Smooth muscle cell (in vitro differentiated cells): ENCODE results near the gene P2RX5. TPM values are rescaled to one million over a fixed set of nuclear protein-coding genes. Genes with fewer than 3 reads are reported as not detected.

ENCODE experiments used
- DNase-seq: peaks from one replicate; lab custom pipeline; 2025; ENCODE audit not compliant: unreplicated experiment; lab: John Stamatoyannopoulos, UW
- H2AFZ ChIP-seq: fragments of 200-600 bp; sonication (generic); 2 replicates; pipeline ENCODE4 v1.6.0; 2016; ENCODE audit warnings: antibody characterized with exemption, low read depth, mild to moderate bottlenecking
- H3F3A ChIP-seq: fragments of 200-600 bp; sonication (generic); 2 replicates; pipeline ENCODE4 v1.6.0; 2017; ENCODE audit warnings: antibody characterized with exemption, low read depth
- H3K27ac ChIP-seq: fragments of 200-600 bp; sonication (generic); 2 replicates; pipeline ENCODE4 v1.5.1; 2016; ENCODE audit warnings: low read depth, mild to moderate bottlenecking
- H3K27me3 ChIP-seq: fragments of 200-600 bp; sonication (generic); 2 replicates; pipeline ENCODE4 v1.6.1; 2016; ENCODE audit warnings: low read depth, mild to moderate bottlenecking
- H3K36me3 ChIP-seq: fragments of 200-600 bp; sonication (generic); 2 replicates; pipeline ENCODE4 v1.5.1; 2016; ENCODE audit warnings: low read depth
- H3K4me1 ChIP-seq: fragments of 200-600 bp; sonication (generic); 2 replicates; pipeline ENCODE4 v1.5.1; 2016; ENCODE audit warnings: low read depth
- H3K4me2 ChIP-seq: fragments of 200-600 bp; sonication (generic); 2 replicates; pipeline ENCODE4 v1.6.0; 2016; ENCODE audit warnings: mild to moderate bottlenecking
- H3K4me3 ChIP-seq: fragments of 200-600 bp; sonication (generic); 2 replicates; pipeline ENCODE4 v1.5.1; 2016; ENCODE audit warnings: mild to moderate bottlenecking
- H3K79me2 ChIP-seq: fragments of 200-600 bp; sonication (generic); 2 replicates; pipeline ENCODE4 v1.6.0; 2016; ENCODE audit warnings: low read depth, mild to moderate bottlenecking
- H3K9ac ChIP-seq: fragments of 200-600 bp; sonication (generic); 2 replicates; pipeline ENCODE4 v1.6.0; 2016; ENCODE audit warnings: low read depth
- H3K9me3 ChIP-seq: fragments of 200-600 bp; sonication (generic); replicated peaks from 2 replicates; pipeline ENCODE4 v1.5.1; 2016; ENCODE audit warnings: low read depth
- H4K20me1 ChIP-seq: fragments of 200-600 bp; sonication (generic); 2 replicates; pipeline ENCODE4 v1.6.0; 2016; ENCODE audit warnings: low read depth
- CTCF ChIP-seq: fragments of 200-600 bp; sonication (generic); IDR thresholded peaks from 2 replicates; pipeline ENCODE4 v1.5.1; 2017; ENCODE audit warnings: borderline replicate concordance, mild to moderate bottlenecking, antibody characterized with exemption; ENCODE audit not compliant: insufficient read depth, poor library complexity, severe bottlenecking
- WGBS: methylation state at CpG from one replicate; pipeline ENCODE4 v1.1.7; 2016; ENCODE audit warnings: low lambda C conversion rate; 5-methylcytosine and 5-hydroxymethylcytosine counted together
- polyA plus RNA-seq: library from polyadenylated mRNA; unstranded; fragments of >200 nt; fragmentation: Nextera tagmentation; extraction: Ambion mirVana; gene quantifications from 2 replicates; pipeline ENCODE4 v1.2.1, GENCODE V29; 2016
- total RNA-seq: library from RNA; depleted of rRNA; stranded (reverse); fragments of >200 nt; gene quantifications from 2 replicates; pipeline ENCODE4 v1.2.3, GENCODE V29; 2014

The P2RX5 gene
- total and polyA plus RNA-seq, 2 experiments from 2014 or later = not detected

GRCh38 chr17:3626831-3627768 lies 68.9 kb downstream of the P2RX5 start:
- Histone ChIP-seq H3K36me3 (no peaks in the 10 kb centered on the region), H3K27ac (no peak overlapping the region), H3K4me2 (no peak overlapping the region), H3F3A (no peaks in the 10 kb centered on the region), H3K9me3 (no peaks in the 10 kb centered on the region), H2AFZ (no peak overlapping the region), H3K9ac (no peak overlapping the region), H3K4me3 (no peak overlapping the region), H4K20me1 (no peaks in the 10 kb centered on the region), H3K79me2 (no peaks in the 10 kb centered on the region), H3K27me3 (no peaks in the 10 kb centered on the region), H3K4me1 (no peaks in the 10 kb centered on the region)
- no peak for TF ChIP-seq CTCF
- WGBS = 65% methylated on average over 16 of the region's 16 CpGs
- no peak for DNase-seq

Other genes with a start within 250 kb of the P2RX5 start
- gene SPATA22, start 224.3 kb downstream of the P2RX5 start, total RNA-seq = not detected in 2 replicates
- gene SPATA22, start 224.3 kb downstream of the P2RX5 start, polyA plus RNA-seq = not detected in 2 replicates
- gene ASPA, start 220.2 kb downstream of the P2RX5 start, total RNA-seq = not detected in 2 replicates
- gene ASPA, start 220.2 kb downstream of the P2RX5 start, polyA plus RNA-seq = not detected in 2 replicates
- 2.3 and 6.4 TPM in 2 replicates for gene TRPV3, start 138.3 kb downstream of the P2RX5 start, total RNA-seq
- gene TRPV3, start 138.3 kb downstream of the P2RX5 start, polyA plus RNA-seq = 0.53 and 2.7 TPM in 2 replicates
- 0.99 and 2.2 TPM in 2 replicates for gene TRPV1, start 86.7 kb downstream of the P2RX5 start, total RNA-seq
- 0.90 and 2.8 TPM in 2 replicates for gene TRPV1, start 86.7 kb downstream of the P2RX5 start, polyA plus RNA-seq
- gene SHPK, start 59.9 kb downstream of the P2RX5 start, total RNA-seq = 9.0 and 9.5 TPM in 2 replicates
- gene SHPK, start 59.9 kb downstream of the P2RX5 start, polyA plus RNA-seq = 5.3 and 8.2 TPM in 2 replicates
- gene CTNS, start 59.4 kb downstream of the P2RX5 start, total RNA-seq = 20.6 and 24.9 TPM in 2 replicates
- 13.7 and 15.8 TPM in 2 replicates for gene CTNS, start 59.4 kb downstream of the P2RX5 start, polyA plus RNA-seq
- 115 and 127 TPM in 2 replicates for gene TAX1BP3, start 27.6 kb downstream of the P2RX5 start, total RNA-seq
- 248 and 295 TPM in 2 replicates for gene TAX1BP3, start 27.6 kb downstream of the P2RX5 start, polyA plus RNA-seq
- 59.7 and 64.1 TPM in 2 replicates for gene EMC6, start 27.3 kb downstream of the P2RX5 start, total RNA-seq
- gene EMC6, start 27.3 kb downstream of the P2RX5 start, polyA plus RNA-seq = 123 and 143 TPM in 2 replicates
- gene HASPIN, start 27.7 kb upstream of the P2RX5 start, total RNA-seq = 2.6 and 2.7 TPM in 2 replicates
- gene HASPIN, start 27.7 kb upstream of the P2RX5 start, polyA plus RNA-seq = 1.2 and 2.0 TPM in 2 replicates
- gene ITGAE, start 105.0 kb upstream of the P2RX5 start, total RNA-seq = 43.8 and 51.2 TPM in 2 replicates
- gene ITGAE, start 105.0 kb upstream of the P2RX5 start, polyA plus RNA-seq = 61.4 and 66.7 TPM in 2 replicates
- 28.3 and 30.0 TPM in 2 replicates for gene NCBP3, start 150.1 kb upstream of the P2RX5 start, total RNA-seq
- 30.7 and 32.4 TPM in 2 replicates for gene NCBP3, start 150.1 kb upstream of the P2RX5 start, polyA plus RNA-seq
- 6.3 and 8.8 TPM in 2 replicates for gene CAMKK1, start 196.9 kb upstream of the P2RX5 start, total RNA-seq
- 7.7 and 8.1 TPM in 2 replicates for gene CAMKK1, start 196.9 kb upstream of the P2RX5 start, polyA plus RNA-seq
- 1.3 and 2.4 TPM in 2 replicates for gene P2RX1, start 220.3 kb upstream of the P2RX5 start, total RNA-seq
- gene P2RX1, start 220.3 kb upstream of the P2RX5 start, polyA plus RNA-seq = 0.47 and 3.2 TPM in 2 replicates